Fibroblast of the aortic adventitia (primary cell): ENCODE data around the gene TTC1. TPM values are rescaled to one million over a fixed set of nuclear protein-coding genes. Genes with fewer than 3 reads are reported as not detected.
"Not testable (repeated sequence)": the region's sequence is repeated elsewhere in the genome, so short reads cannot be mapped to it uniquely, and the experiment has no call there.

Experiments
- DNase-seq: peaks from one replicate; pipeline ENCODE4 v3.0.0-alpha.2; 2010; ENCODE audit warnings: low read depth
- H3K4me3 ChIP-seq: 2 replicates; pipeline ENCODE4 v1.5.1; 2011; ENCODE audit warnings: low read depth, mild to moderate bottlenecking, control low read depth, low read length, moderate library complexity
- CTCF ChIP-seq: IDR thresholded peaks from 2 replicates; pipeline ENCODE4 v1.5.1; 2011; ENCODE audit warnings: mild to moderate bottlenecking, low read length, control low read depth, inconsistent platforms; ENCODE audit not compliant: insufficient read depth
- total RNA-seq: library from RNA; depleted of rRNA; stranded (reverse); fragments of >200 nt; gene quantifications from 2 replicates; pipeline ENCODE4 v1.2.3, GENCODE V29; 2012; ENCODE audit warnings: low replicate concordance

Gene TTC1
- total RNA-seq, 1 donor = 56.4 TPM

- no peak for DNase-seq
- no peak overlapping the region for H3K4me3 ChIP-seq
- no peak for TF ChIP-seq CTCF
Measured at GRCh38 chr5:160001457-160001856, 7.5 kb upstream of the TTC1 start.

- no peak for TF ChIP-seq CTCF
- no peak overlapping the region for H3K4me3 ChIP-seq
- DNase-seq = no peak
Measured at GRCh38 chr5:160007514-160007913, 1.4 kb upstream of the TTC1 start.

- H3K4me3 ChIP-seq, DNase-seq: not testable (repeated sequence)
Measured at GRCh38 chr5:160008529-160008876, 436 bp upstream of the TTC1 start.

- peak overlapping the region; percentile 99 for H3K4me3 ChIP-seq
- no peak for TF ChIP-seq CTCF
- DNase-seq = no peak
Measured at GRCh38 chr5:160009591-160009989, 651 bp downstream of the TTC1 start.

DNA sequence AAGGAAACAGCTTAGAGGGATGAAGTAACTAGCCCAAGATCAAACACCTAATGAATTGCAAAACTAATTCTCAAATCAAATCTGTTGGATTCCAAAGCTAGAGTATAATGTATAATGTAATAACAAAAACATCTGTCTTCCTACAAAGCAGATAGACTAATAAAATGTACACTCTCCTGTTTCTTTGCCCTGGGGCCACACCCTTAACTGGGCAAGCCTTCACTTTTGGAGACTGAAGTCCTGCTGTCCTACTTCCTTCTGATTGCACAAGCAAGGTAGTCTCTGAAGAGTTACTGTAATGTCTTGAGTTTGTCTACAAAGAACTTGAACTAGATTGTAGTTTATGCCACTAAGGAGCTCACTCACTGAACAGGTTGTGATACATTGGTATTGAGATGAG is 2.5 kb downstream of the TTC1 start:
- no peak overlapping the region for H3K4me3 ChIP-seq

DNA sequence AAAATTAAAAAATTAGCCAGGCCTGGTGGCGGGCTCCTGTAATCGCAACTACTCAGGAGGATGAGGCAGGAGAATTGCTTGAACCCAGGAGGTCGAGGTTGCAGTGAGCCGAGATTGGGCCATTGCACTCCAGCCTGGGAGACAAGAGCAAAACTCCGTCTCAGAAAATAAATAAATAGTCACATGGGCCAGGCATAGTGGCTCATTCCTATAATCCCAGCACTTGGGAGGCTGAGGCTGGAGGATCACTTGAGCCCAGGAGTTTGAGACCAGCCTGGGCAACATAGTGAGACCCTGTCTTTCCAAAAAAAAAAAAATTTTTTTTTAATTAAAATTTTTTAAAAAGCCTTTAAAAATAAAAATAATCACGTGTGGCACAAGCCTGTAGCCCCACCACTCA is 5.3 kb downstream of the TTC1 start:
- not testable (repeated sequence) for DNase-seq, H3K4me3 ChIP-seq

More for the DNA sequence above, 2.5 kb downstream of the TTC1 start:
- TF ChIP-seq CTCF = no peak
- DNase-seq = no peak

GRCh38 chr5:160018945-160019625 is 10.1 kb downstream of the TTC1 start:
- no peak for DNase-seq
- TF ChIP-seq CTCF = no peak
- H3K4me3 ChIP-seq = no peak overlapping the region

DNA sequence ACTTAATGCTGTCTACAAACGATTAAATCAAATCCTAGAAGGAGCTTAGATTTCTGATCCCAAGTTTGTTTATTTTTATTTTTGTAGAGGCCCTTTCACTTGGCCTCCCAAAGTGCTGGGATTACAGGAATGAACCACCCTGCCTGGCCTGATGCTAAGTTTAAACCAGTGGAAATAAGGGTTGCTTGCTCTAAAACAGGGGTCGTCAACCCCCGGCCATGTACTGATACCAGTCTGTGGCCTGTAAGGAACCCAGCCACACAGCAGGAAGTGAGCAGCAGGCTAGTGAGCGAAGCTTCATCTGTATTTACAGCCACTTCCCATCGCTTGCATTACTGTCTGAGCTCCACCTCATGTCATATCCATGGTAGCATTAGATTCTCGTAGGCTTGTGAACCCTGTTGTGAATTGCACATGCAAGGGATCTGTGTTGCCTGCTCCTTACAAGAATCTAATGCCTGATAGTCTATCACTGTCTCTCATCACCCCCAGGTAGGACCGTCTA is 11.4 kb downstream of the TTC1 start:
- no peak for TF ChIP-seq CTCF
- no peak overlapping the region for H3K4me3 ChIP-seq
- no peak for DNase-seq
